ENCODE data around the gene SH2D3C. TPM values are rescaled to one million over a fixed set of nuclear protein-coding genes. Genes with fewer than 3 reads are reported as not detected.

Gene SH2D3C
- total and polyA plus RNA-seq, 10 of the 15 experiments (the other 5 are each of a cell fraction or from before 2014, with no cell fraction given), result 1.2 to 23.5 (median 16.2) TPM

DNA sequence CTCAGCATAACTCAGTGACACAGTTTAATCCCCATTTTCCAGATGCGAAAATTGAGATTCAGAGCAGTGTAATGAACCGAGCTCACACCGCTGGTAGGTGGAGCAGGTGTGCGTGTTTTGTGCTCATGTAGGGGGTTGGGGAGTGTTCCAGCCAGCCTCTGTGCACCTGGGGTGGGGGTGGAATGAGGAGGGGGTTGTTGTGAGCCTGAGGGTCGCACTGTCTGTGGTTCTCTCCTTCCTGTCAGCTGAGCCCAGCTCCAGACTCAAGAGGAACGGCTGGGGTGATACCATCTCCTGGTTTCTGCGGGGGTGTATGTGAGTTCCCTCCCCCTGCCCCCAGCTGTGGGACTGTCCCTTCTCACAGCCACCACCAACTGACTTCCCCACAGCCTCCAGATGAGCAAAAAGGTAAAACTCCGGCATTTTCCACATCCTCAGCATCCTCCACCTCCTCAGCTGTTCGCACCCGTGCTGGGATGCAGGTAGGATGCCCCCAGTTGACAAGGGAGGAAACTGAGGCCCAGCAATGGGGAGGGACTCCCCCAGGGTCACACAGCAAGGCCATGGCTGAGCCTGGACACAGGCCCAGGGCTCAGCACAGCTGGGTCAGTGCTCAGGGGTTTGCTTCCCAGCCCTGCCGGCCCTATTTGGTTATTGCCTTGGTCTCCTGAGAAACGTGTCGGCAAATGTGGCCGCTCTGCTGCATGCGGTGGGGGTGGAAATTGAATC, 2.1 kb downstream of the SH2D3C start (continued):
- TF ChIP-seq TCF3 (IDR thresholded peaks at IDR 0.05; ENCODE audit: borderline replicate concordance, insufficient read depth, low read depth, low read length) (0 out of 2 replicates have a peak, but pooled peaks have one; percentile 60), MYB (IDR thresholded peaks at IDR 0.05; ENCODE audit: borderline replicate concordance, low read depth, low read length) (no peak), NFIC (IDR thresholded peaks at IDR 0.05; ENCODE audit: low read depth, low read length) (no peak), PML (IDR thresholded peaks at IDR 0.05; ENCODE audit: low read length) (no peak), STAT1 (conservative IDR thresholded peaks at IDR 0.05) (no peak), KLF5 (IDR thresholded peaks at IDR 0.05; ENCODE audit: partially characterized antibody) (peak; percentile 97), CBFB (IDR thresholded peaks at IDR 0.05; ENCODE audit: low read depth) (0 out of 2 replicates have a peak, but pooled peaks have one; percentile 16), NRF1 (conservative IDR thresholded peaks at IDR 0.05; ENCODE audit: low read depth, low read length) (no peak), SIN3A (IDR thresholded peaks at IDR 0.05; ENCODE audit: low read depth, low read length) (no peak), JUND (IDR thresholded peaks at IDR 0.05; ENCODE audit: low read depth, low read length) (peak; percentile 98), RAD21 (IDR thresholded peaks at IDR 0.05; ENCODE audit: insufficient read depth, low read depth, low read length) (no peak), HCFC1 (IDR thresholded peaks at IDR 0.05; ENCODE audit: low read length) (no peak)
- TF ChIP-seq, protein P1, sequence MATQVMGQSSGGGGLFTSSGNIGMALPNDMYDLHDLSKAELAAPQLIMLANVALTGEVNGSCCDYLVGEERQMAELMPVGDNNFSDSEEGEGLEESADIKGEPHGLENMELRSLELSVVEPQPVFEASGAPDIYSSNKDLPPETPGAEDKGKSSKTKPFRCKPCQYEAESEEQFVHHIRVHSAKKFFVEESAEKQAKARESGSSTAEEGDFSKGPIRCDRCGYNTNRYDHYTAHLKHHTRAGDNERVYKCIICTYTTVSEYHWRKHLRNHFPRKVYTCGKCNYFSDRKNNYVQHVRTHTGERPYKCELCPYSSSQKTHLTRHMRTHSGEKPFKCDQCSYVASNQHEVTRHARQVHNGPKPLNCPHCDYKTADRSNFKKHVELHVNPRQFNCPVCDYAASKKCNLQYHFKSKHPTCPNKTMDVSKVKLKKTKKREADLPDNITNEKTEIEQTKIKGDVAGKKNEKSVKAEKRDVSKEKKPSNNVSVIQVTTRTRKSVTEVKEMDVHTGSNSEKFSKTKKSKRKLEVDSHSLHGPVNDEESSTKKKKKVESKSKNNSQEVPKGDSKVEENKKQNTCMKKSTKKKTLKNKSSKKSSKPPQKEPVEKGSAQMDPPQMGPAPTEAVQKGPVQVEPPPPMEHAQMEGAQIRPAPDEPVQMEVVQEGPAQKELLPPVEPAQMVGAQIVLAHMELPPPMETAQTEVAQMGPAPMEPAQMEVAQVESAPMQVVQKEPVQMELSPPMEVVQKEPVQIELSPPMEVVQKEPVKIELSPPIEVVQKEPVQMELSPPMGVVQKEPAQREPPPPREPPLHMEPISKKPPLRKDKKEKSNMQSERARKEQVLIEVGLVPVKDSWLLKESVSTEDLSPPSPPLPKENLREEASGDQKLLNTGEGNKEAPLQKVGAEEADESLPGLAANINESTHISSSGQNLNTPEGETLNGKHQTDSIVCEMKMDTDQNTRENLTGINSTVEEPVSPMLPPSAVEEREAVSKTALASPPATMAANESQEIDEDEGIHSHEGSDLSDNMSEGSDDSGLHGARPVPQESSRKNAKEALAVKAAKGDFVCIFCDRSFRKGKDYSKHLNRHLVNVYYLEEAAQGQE (IDR thresholded peaks at IDR 0.05; ENCODE audit: low read depth, low read length), result no peak
- TF ChIP-seq, protein P2, sequence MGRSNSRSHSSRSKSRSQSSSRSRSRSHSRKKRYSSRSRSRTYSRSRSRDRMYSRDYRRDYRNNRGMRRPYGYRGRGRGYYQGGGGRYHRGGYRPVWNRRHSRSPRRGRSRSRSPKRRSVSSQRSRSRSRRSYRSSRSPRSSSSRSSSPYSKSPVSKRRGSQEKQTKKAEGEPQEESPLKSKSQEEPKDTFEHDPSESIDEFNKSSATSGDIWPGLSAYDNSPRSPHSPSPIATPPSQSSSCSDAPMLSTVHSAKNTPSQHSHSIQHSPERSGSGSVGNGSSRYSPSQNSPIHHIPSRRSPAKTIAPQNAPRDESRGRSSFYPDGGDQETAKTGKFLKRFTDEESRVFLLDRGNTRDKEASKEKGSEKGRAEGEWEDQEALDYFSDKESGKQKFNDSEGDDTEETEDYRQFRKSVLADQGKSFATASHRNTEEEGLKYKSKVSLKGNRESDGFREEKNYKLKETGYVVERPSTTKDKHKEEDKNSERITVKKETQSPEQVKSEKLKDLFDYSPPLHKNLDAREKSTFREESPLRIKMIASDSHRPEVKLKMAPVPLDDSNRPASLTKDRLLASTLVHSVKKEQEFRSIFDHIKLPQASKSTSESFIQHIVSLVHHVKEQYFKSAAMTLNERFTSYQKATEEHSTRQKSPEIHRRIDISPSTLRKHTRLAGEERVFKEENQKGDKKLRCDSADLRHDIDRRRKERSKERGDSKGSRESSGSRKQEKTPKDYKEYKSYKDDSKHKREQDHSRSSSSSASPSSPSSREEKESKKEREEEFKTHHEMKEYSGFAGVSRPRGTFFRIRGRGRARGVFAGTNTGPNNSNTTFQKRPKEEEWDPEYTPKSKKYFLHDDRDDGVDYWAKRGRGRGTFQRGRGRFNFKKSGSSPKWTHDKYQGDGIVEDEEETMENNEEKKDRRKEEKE (IDR thresholded peaks at IDR 0.05), result peak; percentile 86
- TF ChIP-seq, protein P3, sequence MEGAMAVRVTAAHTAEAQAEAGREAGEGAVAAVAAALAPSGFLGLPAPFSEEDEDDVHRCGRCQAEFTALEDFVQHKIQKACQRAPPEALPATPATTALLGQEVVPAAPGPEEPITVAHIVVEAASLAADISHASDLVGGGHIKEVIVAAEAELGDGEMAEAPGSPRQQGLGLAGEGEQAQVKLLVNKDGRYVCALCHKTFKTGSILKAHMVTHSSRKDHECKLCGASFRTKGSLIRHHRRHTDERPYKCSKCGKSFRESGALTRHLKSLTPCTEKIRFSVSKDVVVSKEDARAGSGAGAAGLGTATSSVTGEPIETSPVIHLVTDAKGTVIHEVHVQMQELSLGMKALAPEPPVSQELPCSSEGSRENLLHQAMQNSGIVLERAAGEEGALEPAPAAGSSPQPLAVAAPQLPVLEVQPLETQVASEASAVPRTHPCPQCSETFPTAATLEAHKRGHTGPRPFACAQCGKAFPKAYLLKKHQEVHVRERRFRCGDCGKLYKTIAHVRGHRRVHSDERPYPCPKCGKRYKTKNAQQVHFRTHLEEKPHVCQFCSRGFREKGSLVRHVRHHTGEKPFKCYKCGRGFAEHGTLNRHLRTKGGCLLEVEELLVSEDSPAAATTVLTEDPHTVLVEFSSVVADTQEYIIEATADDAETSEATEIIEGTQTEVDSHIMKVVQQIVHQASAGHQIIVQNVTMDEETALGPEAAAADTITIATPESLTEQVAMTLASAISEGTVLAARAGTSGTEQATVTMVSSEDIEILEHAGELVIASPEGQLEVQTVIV (IDR thresholded peaks at IDR 0.05; ENCODE audit: borderline replicate concordance, partially characterized antibody), result no peak
- TF ChIP-seq, protein P4, sequence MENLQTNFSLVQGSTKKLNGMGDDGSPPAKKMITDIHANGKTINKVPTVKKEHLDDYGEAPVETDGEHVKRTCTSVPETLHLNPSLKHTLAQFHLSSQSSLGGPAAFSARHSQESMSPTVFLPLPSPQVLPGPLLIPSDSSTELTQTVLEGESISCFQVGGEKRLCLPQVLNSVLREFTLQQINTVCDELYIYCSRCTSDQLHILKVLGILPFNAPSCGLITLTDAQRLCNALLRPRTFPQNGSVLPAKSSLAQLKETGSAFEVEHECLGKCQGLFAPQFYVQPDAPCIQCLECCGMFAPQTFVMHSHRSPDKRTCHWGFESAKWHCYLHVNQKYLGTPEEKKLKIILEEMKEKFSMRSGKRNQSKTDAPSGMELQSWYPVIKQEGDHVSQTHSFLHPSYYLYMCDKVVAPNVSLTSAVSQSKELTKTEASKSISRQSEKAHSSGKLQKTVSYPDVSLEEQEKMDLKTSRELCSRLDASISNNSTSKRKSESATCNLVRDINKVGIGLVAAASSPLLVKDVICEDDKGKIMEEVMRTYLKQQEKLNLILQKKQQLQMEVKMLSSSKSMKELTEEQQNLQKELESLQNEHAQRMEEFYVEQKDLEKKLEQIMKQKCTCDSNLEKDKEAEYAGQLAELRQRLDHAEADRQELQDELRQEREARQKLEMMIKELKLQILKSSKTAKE (IDR thresholded peaks at IDR 0.05; ENCODE audit: low read depth, poor library complexity, severe bottlenecking), result peak; percentile 28
- TF ChIP-seq, protein P5, sequence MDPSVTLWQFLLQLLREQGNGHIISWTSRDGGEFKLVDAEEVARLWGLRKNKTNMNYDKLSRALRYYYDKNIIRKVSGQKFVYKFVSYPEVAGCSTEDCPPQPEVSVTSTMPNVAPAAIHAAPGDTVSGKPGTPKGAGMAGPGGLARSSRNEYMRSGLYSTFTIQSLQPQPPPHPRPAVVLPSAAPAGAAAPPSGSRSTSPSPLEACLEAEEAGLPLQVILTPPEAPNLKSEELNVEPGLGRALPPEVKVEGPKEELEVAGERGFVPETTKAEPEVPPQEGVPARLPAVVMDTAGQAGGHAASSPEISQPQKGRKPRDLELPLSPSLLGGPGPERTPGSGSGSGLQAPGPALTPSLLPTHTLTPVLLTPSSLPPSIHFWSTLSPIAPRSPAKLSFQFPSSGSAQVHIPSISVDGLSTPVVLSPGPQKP (IDR thresholded peaks at IDR 0.05; ENCODE audit: low read depth, low read length), result no peak

All from GM12878 (cell line).